GM15510 (cell line): ENCODE results near the gene GPC6.

Experiments
- POLR2A ChIP-seq: IDR thresholded peaks from 3 replicates; pipeline ENCODE4 v1.6.1; 2011; ENCODE audit warnings: borderline replicate concordance; ENCODE audit not compliant: insufficient read length; ENCODE audit errors: extremely low read depth

Gene GPC6

DNA sequence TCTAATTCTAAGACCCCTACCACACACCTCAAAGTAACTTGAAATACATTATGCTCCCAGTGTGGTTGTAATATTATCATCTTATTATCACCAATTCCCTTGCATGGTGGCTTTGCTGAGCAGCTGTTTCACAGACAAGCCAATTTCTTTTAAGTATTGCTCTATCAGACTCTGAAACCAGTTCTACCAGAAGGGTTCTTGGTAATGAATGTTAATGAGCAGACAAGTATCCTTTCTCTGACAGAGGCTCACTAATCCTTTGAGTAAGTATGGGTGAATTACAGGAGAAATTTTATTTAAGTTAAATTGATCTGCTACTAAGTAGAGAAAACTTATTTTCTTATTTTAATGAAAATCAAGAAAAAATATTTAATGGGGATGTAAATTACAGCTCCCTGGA lies 326.0 kb downstream of the GPC6 start:
- TF ChIP-seq POLR2A: no peak

- no peak for TF ChIP-seq POLR2A
Measured at GRCh38 chr13:93554514-93554913, 327.9 kb downstream of the GPC6 start.

DNA sequence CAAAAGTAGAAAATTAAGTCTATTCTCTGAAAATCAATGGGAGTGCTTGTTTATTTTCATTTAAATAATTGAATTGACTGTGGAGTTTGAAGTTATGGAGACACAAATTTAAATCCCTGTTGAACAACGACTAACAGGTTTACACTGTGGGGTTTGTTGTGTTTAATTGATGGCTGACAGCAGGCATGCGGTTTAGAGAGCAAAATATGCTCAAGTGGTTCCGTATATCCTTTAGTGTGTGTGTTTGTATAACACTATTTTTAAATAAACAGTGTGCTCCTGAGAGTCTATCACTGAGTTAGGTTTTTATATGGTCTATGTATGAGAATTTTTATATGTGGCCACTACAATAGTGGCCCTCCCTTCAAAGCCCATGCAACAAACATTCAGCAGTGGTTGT lies 332.0 kb downstream of the GPC6 start:
- no peak for TF ChIP-seq POLR2A

GRCh38 chr13:93559718-93560117 lies 333.1 kb downstream of the GPC6 start:
- no peak for TF ChIP-seq POLR2A

- no peak for TF ChIP-seq POLR2A
Measured at GRCh38 chr13:93561576-93562225, 335.1 kb downstream of the GPC6 start.

DNA sequence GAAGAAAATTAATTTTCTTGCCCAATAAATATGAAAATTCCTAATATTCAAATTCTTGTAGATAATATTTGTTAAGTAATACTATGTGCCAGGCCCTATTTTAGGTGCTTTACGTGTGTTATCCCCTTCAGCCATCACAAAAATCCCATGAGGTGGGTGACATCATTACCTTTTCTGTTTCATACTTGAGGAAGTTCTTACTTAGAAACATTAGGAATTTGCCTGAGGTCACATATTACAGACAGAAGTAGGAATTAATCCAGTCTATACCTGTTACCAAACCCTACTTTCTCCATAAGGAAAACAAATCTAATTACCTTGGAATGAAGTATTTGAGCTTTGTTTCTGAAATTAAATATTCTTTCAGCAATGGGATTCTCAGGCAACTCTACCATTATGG lies 336.1 kb downstream of the GPC6 start:
- no peak for TF ChIP-seq POLR2A

DNA sequence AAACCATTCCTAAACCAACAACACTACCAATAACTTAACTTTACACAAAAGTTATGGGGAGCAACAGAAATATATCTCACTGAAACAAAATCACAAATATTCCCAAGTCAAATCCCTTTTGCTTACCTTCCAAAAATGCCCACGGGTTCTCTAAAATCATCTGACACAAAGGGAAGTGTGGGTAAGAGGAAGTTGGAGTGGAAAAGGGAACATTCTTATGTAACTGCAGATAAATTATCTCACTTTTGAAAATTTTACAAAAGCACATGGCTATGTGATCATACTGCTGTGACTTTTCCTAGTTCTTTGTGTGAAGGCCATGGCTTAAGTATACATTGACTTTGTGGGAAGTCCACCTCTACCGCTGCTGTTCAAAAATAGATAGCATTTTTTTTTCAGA lies 350.5 kb downstream of the GPC6 start:
- no peak for TF ChIP-seq POLR2A

DNA sequence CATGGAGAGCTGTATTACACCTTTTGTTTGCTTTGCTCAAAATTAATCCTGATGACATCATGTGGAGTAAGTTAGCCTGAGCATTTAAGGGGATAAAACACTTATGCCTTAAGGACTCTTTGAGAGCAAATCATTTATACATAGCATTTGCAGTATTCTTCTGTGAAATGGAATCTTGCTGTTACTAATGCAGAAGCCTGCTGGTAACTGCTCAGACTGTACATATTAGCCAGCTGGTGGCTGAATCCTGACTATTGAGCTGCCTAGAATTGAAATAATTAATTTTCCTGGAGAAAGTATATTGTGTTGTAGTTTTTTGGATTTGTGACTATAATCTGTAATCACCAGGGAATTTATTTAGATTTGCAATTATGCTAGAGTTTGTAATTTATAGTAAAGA lies 363.2 kb downstream of the GPC6 start:
- TF ChIP-seq POLR2A: no peak

DNA sequence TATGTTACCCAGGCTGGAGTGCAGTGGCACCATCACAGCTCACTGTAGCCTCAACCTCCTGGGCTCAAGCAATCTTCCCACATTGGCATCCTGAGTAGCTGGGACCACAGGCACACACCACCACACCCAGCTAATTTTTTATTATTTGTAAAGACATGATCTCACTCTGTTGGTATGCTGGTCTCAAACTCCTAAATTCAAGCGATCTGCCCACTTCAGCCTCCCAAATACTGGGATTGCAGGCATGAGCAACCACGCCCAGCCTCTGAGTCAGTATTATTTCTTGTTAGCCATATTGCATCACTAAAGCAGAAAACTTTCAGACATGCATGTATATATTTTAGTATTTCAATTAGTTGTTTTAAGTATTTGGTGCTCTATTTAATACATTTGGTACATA lies 376.4 kb downstream of the GPC6 start:
- no peak for TF ChIP-seq POLR2A

GRCh38 chr13:93614776-93615175 lies 388.2 kb downstream of the GPC6 start:
- TF ChIP-seq POLR2A: no peak

DNA sequence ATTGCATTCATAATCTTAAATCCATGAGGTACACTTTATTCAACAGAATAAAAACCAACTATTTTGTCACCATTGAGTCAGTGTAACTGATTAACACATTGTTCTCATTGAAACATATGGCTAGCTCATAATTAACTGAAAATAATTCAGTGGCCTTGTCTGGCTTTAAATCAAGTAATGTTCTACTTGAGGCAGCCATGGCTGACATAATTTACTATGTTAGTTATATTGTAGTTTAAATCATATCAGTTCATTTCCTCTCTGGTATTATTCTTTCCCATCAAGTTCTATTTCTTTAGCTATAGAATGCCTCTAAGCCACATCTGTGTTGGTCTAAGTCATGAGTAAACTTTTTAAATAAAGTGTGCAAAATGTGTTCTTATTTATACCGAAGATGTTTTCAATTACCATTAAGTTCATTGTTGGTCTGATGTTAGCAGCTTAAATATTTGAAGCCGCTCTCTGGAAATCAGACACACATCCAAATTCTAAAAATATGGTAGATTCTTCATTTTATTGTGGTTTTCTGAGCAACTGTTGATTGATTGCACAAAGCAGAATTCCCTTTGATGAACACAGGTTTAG lies 393.7 kb downstream of the GPC6 start:
- no peak for TF ChIP-seq POLR2A

GRCh38 chr13:93621051-93621450 lies 394.4 kb downstream of the GPC6 start:
- no peak for TF ChIP-seq POLR2A

GRCh38 chr13:93621966-93622365 lies 395.4 kb downstream of the GPC6 start:
- no peak for TF ChIP-seq POLR2A

- no peak for TF ChIP-seq POLR2A
Measured at GRCh38 chr13:93624311-93624777, 397.7 kb downstream of the GPC6 start.

DNA sequence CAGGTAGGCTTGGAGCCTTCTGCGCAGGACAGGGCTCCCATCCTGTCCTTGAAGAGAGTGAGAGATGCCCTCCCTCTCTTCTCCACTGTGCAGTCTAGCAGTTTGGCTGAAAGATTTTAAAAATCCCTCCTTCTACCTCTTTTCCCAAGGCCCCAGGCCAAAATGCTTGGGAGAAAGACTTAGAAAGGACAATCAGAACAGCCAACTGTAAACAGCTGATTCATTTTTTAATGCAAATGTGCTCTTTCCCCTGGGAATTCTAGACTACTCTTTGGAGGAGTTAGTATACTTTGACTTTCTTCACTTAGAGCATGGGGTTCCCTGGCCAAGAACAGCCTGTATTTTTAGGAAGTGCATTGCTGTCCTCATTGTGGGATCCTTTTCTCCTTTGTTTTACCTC lies 398.9 kb downstream of the GPC6 start:
- no peak for TF ChIP-seq POLR2A

GRCh38 chr13:93628136-93628797 lies 401.7 kb downstream of the GPC6 start:
- TF ChIP-seq POLR2A: no peak

DNA sequence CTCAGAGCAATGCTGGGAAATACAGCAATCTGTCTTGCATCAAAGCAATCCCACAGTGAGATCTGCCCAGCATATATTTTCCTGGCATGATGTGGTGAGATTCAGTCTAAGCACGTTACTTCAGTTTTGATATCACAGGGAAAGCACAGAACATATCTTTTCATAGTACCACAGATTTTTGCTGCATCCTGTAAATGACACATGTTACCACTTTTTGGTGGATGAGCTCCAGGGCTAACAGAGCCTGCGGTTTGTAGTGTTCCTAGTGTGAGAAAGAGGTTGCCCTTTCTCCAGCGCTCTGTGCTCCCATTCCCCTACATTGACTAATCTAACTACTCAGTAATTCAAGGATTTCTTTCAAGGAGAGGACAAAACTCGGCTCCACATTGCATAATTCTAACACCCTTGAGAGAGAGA lies 409.0 kb downstream of the GPC6 start:
- no peak for TF ChIP-seq POLR2A

GRCh38 chr13:93637852-93638251 lies 411.2 kb downstream of the GPC6 start:
- TF ChIP-seq POLR2A: no peak
